ES-I3 (cell line): ENCODE results near the gene BCAR3.
"Not testable (repeated sequence)": the region's sequence is repeated elsewhere in the genome, so short reads cannot be mapped to it uniquely, and the experiment has no call there.

Experiments used
- H3K36me3 ChIP-seq: 2 replicates; pipeline ENCODE4 v1.6.1; 2013; ENCODE audit warnings: mild to moderate bottlenecking, low read length, control low read depth, moderate library complexity; ENCODE audit not compliant: insufficient read depth
- H3K4me1 ChIP-seq: 2 replicates; pipeline ENCODE4 v1.6.1; 2013; ENCODE audit warnings: mild to moderate bottlenecking, control low read depth, low read length; ENCODE audit not compliant: insufficient read depth
- H3K9ac ChIP-seq: 2 replicates; pipeline ENCODE4 v1.6.1; 2013; ENCODE audit warnings: low read depth, mild to moderate bottlenecking, low read length, moderate library complexity
- H3K9me3 ChIP-seq: 2 replicates; pipeline ENCODE4 v1.6.1; 2013; ENCODE audit warnings: mild to moderate bottlenecking, low read length, moderate library complexity; ENCODE audit not compliant: control insufficient read depth, insufficient read depth

Gene BCAR3

DNA sequence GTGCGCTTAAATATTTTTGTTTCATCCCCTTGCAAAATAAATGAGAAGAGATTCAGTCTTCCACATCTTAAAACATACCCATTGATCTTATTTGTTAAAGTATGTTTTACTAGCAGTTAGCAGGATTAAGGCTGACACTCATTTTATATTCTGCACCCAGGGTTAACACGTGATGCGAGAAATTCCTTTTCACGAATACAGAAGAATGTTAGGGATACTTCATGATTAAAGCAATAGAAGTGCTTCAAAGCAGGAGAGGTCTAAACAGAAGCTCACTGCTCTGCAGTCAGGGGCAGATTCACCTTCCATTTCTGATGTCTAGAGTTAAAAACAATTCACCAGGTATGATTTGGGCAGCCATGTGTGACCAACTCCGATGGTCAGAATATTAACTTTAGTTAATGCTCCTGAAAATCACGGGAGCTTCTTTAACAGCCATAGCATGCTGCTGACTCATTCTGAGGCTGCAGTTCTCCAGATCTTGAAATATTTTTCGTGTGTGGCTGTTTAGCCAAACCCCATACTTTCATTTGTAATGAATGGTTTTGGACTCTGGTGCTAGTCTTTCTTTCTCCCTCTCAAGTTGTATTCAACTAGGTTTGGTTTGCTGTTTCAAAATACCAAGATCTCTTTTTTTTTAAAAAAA lies 19.7 kb downstream of the BCAR3 start:
- no peak overlapping the region for H3K9ac ChIP-seq
- H3K4me1 ChIP-seq: peaks cover 18% of the 10 kb centered on the region; the same call in 1 of the 2 replicates
- H3K36me3 ChIP-seq: peaks cover 11% of the 10 kb centered on the region; the same call in 1 of the 2 replicates
- H3K9me3 ChIP-seq: peaks cover 3% of the 10 kb centered on the region; the same call in 1 of the 2 replicates

DNA sequence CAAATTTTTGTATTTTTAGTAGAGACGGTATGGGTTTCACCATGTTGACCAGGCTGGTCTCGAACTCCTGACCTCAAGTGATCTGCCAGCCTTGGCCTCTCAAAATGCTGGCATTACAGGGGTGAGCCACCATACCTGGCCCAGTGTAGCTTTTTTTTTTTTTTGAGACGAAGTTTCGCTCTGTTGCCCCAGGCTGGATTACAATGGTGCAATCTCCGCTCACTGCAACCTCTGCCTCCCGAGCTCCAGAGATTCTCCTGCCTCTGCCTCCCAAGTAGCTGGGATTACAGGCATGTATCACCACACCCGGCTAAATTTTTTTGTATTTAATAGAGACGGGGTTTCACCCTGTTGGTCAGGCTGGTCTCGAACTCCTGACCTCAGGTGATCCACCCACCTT lies 20.3 kb downstream of the BCAR3 start:
- Histone ChIP-seq H3K36me3 (peaks cover 11% of the 10 kb centered on the region; the same call in 1 of the 2 replicates), H3K4me1 (peaks cover 18% of the 10 kb centered on the region; the same call in 1 of the 2 replicates)
- not testable (repeated sequence) for H3K9ac ChIP-seq, H3K9me3 ChIP-seq

DNA sequence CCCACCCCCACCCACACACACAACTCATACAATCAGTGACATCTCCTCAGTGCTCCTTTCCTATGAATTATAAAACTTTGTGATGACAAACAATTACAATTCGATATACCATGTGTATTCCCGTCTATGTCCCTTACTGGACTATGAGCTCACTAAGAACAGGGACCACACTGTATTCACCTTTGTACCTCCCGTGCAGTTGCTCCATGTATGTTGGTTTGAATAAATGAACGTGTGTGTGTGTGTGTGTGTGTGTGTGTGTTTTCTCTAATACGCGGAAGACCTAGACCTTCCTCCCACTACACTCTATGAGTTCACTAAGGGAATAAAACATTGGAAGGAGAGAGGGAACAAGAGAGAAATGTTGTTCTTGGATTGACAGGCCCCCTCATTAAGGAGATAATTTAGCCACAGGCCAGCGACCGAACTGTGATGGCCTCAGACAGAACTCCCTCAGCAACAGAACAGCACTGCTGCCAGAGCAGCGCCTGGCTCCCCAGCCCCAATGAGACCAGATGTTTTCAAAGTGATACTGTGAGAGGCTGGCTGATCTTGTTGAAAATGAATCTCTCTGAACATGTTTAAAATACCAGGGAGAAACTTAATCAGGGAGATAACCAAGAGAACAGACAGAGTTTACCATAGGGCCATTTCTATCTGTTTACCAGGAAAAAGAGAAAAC lies 21.7 kb downstream of the BCAR3 start:
- Histone ChIP-seq H3K9me3 (peaks cover 3% of the 10 kb centered on the region; the same call in 1 of the 2 replicates), H3K9ac (no peak overlapping the region), H3K4me1 (peaks cover 18% of the 10 kb centered on the region; the same call in 1 of the 2 replicates), H3K36me3 (peaks cover 11% of the 10 kb centered on the region; the same call in 1 of the 2 replicates)

DNA sequence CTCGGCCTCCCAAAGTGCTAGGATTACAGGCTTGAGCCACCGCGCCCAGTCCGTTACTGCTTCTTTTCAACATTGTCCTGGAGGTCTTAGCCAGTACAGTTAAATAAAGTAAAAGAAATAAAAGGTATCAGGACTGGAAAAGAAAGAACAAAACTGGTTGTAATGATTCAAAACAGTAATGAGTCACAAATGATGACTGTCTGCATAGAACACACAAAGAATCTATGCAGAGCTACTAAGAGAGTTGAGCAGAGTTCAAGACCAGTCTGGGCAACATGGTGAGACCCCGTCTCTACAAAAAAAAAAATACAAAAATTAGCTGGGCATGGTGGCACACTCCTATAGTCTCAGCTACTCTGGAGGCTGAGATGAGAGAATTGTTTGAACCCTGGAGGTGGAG lies 23.4 kb downstream of the BCAR3 start:
- Histone ChIP-seq H3K9ac (no peak overlapping the region), H3K9me3 (peaks cover under 1% of the 10 kb centered on the region; the same call in 1 of the 2 replicates), H3K36me3 (peaks cover 4% of the 10 kb centered on the region; the same call in 1 of the 2 replicates), H3K4me1 (peaks cover 16% of the 10 kb centered on the region; the same call in 1 of the 2 replicates)

DNA sequence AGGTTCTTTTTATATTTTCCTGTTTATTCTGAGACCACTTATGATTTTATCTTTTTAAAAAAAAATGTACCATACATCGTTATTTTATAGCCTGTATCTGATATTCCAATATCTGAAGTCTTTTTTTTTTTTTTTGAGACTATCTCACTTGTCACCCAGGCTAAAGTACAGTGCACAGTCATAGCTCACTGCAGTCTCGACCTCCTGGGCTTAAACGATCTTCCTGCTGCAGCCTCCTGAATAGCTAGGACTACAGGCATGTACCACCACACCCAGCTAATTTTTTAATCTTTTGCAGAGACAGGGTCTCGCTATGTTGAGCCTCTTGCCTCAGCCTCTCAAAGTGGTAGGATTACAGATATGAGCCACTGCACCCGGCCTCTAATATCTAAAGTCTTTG lies 25.1 kb downstream of the BCAR3 start:
- no peak overlapping the region for H3K9ac ChIP-seq
- H3K4me1 ChIP-seq: no peaks in the 10 kb centered on the region
- H3K9me3 ChIP-seq: no peaks in the 10 kb centered on the region
- no peaks in the 10 kb centered on the region for H3K36me3 ChIP-seq

DNA sequence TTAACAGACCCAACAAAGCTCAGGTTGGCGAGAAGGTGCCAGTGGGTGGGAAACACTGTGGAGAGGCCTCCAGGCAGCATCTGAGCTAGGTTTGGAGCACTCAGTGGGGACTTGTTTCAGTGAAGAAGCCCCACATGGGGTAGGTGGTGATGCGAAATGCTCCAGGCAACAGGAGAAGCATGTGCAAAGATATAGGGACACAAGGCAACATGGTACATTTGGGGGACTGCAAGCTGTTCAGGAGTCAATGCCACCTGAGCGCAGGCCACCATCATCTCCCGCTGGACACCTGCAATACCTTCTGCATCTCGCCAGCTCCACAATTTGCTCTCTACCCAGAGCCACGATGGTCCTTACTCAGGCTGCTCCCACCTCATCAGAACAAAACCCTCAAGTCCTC lies 28.0 kb downstream of the BCAR3 start:
- H3K9ac ChIP-seq: no peak overlapping the region
- no peaks in the 10 kb centered on the region; the same call in 1 of the 2 replicates for H3K4me1 ChIP-seq
- no peaks in the 10 kb centered on the region for H3K9me3 ChIP-seq
- H3K36me3 ChIP-seq: no peaks in the 10 kb centered on the region

DNA sequence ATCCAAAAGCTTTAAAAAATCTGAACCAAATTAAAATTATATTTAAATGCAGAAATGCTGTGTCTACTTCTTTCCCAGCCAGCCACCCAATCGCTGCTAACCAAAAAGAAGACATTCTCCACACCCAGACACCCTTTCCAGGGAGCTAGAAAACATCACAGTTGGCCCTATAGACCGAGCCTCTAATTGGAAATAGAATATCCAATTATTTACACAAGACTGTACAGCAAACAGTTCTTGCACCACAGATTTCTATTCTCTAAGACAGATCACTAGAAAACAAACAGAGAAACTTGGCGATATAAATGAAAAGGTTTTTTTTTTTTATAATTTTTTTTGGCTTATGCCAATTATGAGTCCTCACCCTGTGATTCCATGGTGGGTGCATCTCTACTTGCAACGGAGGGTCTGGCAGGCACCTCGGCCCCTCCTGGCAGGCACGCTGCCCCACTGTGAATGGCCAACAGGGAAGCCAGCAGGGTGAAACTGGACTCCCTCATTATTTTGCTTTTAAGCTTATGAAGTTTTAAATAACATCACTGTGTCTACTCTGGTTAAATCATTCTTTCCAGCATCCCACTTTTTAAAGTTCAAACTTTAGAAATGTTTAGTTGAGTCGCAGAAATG lies 29.2 kb downstream of the BCAR3 start:
- H3K4me1 ChIP-seq: no peaks in the 10 kb centered on the region; the same call in 1 of the 2 replicates
- no peaks in the 10 kb centered on the region for H3K36me3 ChIP-seq
- H3K9me3 ChIP-seq: no peaks in the 10 kb centered on the region
- H3K9ac ChIP-seq: no peak overlapping the region

DNA sequence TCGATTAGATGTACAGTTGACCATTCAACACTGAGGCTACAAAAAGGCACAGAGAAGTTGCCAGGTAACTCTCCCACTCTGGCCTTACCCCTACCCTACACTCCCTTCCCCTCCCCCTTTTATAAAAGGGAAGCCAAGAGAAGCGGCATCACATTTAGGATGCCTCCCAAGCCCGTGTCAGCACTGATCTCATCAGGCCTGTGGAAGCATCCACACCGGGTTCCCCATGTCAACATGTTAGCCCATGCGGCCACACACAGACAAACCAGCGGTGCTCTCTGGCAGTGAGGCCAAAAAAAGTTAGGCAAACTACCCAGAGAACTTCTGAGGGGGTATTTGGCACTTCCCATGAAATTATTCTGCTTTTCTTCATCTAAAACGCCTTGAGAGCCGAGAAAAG lies 29.9 kb downstream of the BCAR3 start:
- H3K4me1 ChIP-seq: no peaks in the 10 kb centered on the region; the same call in 1 of the 2 replicates
- H3K9me3 ChIP-seq: no peaks in the 10 kb centered on the region
- no peak overlapping the region for H3K9ac ChIP-seq
- no peaks in the 10 kb centered on the region for H3K36me3 ChIP-seq

DNA sequence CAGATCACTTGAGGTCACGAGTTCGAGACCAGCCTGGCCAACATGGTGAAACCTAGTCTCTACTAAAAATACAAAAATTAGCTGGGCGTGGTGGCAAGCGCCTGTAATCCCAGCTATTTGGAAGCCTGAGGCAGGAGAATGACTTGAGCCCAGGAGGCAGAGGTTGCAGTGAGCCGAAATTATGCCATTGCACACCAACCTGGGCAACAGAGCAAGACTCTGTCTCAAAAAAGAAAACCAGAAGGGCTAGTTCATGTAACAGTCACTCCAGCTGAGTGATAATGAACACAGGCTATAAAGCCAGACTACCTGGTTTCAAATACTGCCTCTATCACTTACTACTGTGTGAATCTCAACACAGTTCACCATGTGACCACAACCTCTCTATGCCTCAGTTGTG lies 31.5 kb downstream of the BCAR3 start:
- not testable (repeated sequence) for H3K9ac ChIP-seq, H3K9me3 ChIP-seq, H3K4me1 ChIP-seq, H3K36me3 ChIP-seq

DNA sequence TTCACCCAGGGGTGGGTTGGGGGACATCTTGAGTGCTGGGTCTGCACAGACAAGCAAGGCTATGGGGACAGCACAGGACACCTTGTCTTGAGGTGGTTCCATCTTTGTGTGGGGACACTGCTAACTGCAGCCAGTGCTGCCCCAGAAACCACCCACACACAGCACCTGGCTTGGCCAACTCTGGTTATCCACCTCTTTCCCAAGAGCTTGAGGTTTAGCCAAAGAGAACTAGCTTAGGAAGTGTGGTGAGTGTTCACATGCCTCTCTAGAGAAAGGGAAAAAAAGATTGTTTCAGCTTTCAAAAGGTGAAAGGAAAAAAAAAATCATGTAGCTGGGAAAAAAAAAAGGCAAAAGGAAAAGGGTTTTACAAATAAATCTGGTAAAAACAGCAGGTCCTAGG lies 32.4 kb downstream of the BCAR3 start:
- H3K9me3 ChIP-seq: no peaks in the 10 kb centered on the region
- peaks cover 11% of the 10 kb centered on the region for H3K4me1 ChIP-seq
- no peaks in the 10 kb centered on the region for H3K36me3 ChIP-seq
- no peak overlapping the region for H3K9ac ChIP-seq

DNA sequence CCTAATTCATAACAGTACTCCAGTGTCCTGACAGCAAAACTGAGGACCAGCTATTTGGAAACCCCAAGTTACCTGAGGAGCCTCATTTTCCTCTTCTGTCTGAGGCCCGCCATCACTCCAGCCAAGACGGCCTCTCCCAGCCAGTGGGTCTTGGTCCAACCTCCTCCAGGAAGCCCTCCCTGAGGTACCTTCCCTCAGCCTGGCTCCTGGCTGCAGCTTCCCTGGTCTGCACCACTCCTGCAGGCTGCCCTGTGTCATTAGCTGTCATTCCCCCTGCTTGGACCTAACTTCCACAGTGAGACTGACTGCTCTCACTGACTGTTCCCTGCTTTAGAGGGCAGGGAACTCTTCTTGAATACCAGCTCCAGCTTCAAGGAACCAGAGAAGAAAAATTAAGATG lies 33.0 kb downstream of the BCAR3 start:
- H3K36me3 ChIP-seq: no peaks in the 10 kb centered on the region
- no peak overlapping the region for H3K9ac ChIP-seq
- peaks cover 16% of the 10 kb centered on the region for H3K4me1 ChIP-seq
- no peaks in the 10 kb centered on the region for H3K9me3 ChIP-seq

DNA sequence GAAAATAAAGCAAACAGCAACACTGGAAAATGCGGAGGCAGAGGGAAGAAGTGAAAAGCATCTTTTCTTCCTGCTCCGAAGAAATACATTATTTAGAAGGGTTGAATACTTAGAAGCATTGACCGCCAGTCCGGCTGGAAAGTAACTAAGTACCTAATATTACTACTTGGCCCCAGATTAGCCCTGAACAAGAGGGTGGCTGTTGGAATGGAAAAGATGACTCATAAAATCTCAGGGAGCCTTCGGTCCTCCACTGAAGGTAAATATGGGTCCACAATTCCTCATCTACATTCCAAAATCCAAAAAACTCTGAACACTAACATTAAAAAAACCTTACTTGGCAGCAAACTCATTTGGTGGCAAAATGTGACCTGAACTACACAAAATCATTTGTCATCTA lies 40.1 kb downstream of the BCAR3 start:
- Histone ChIP-seq H3K4me1 (peaks cover 16% of the 10 kb centered on the region), H3K9me3 (no peaks in the 10 kb centered on the region), H3K36me3 (no peaks in the 10 kb centered on the region), H3K9ac (no peak overlapping the region)

DNA sequence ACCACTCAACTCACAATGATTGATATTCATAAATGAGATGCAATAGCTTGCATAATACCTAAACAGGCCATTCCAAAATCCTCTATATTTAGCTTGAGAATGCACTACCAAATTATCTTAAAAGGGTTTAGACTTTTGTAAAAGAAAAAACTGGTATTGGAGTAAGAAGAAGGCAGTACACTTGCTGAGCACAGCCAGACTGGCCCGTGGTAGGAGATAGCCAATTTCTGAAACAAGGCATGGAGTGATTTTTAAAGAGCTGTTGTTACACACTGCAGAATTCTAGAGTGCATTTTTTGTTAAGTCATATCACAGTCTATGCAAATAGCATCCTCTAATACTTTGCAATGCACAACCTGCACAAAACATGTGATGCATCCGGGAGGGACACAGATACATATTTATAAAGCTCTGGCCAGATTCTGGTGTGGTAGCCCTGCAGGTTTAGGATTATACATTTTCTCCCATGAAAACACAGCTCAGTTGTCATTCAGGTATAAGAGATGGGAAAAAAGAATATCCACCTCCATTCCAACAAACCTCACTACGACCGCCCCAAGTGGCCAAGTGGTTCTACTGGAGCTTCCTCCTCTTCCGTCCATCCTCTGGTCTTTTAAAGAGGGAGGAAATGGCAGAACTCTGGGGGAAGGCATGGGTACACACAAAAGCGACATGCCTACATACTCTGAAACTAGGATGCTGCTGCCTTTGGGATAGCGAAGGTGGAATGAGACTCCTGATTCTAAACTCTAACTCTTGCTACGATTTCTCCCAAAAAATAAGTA lies 40.8 kb downstream of the BCAR3 start:
- Histone ChIP-seq H3K9me3 (no peaks in the 10 kb centered on the region), H3K36me3 (no peaks in the 10 kb centered on the region), H3K9ac (no peak overlapping the region), H3K4me1 (peaks cover 18% of the 10 kb centered on the region)

DNA sequence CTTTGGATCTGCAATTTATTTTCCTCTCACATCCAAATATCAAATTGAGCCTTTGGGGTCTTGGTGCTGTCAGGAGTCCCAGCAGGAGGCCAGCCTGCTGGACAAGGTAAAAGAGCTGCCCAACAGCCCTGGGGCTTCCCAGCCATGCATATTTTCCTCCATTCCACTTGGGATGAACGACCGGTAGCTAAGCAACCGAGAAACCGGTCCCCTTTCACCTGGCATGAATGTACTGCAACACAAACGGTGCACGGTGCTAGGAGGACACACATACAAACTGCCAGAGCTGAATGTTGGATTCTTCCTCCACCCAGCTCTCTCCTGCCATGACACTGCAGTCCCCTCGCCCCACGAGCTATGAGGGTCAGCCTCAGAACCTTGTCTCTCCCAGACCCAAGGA lies 42.7 kb downstream of the BCAR3 start:
- H3K36me3 ChIP-seq: no peaks in the 10 kb centered on the region
- H3K9me3 ChIP-seq: 0 out of 2 replicates have a peak, but pooled peaks cover 6% of the 10 kb centered on the region
- H3K4me1 ChIP-seq: peaks cover 8% of the 10 kb centered on the region
- H3K9ac ChIP-seq: no peak overlapping the region
